IMR-90 (cell line): ENCODE data around the gene PIK3R3. TPM values are rescaled to one million over a fixed set of nuclear protein-coding genes. Genes with fewer than 3 reads are reported as not detected.

Experiments
- CHD1 ChIP-seq: IDR thresholded peaks from 2 replicates; pipeline ENCODE4 v1.6.1; 2012; ENCODE audit warnings: low read depth, low read length, improper control_type of control experiment
- ELK1 ChIP-seq: fragments of 150-350 bp; IDR thresholded peaks from 2 replicates; pipeline ENCODE4 v1.6.1; 2016; ENCODE audit warnings: low read depth, mild to moderate bottlenecking, low read length, moderate library complexity, borderline replicate concordance
- RAD21 ChIP-seq: IDR thresholded peaks from 2 replicates; pipeline ENCODE4 v1.6.1; 2012; ENCODE audit warnings: low read length, improper control_type of control experiment
- SMC3 ChIP-seq: fragments of 150-350 bp; IDR thresholded peaks from 2 replicates; pipeline ENCODE4 v1.6.1; 2016; ENCODE audit warnings: low read depth, mild to moderate bottlenecking, antibody characterized with exemption, low read length, moderate library complexity
- polyA plus RNA-seq, 3 experiments: library from polyadenylated mRNA; depleted of rRNA; stranded (reverse); fragments of >200 nt; gene quantifications; 2 replicates each; pipeline ENCODE4 v1.2.3, GENCODE V29; 2012; ENCODE audit warnings: low replicate concordance in 1 of 3
- total RNA-seq: library from RNA; depleted of rRNA; stranded (reverse); fragments of >200 nt; gene quantifications from 2 replicates; pipeline ENCODE4 v1.2.3, GENCODE V29; 2012

PIK3R3 gene
- total and polyA plus RNA-seq, 2 of the 4 experiments (the other 2 are of a cell fraction), result 5.3 to 9.9 TPM

GRCh38 chr1:46036894-46037839 lies 95.3 kb downstream of the PIK3R3 start (continued):
- TF ChIP-seq ELK1 (no peak), CHD1 (no peak), SMC3 (peak; percentile 100), RAD21 (peak; percentile 99)
